ENCODE data around the gene KHNYN.

KHNYN gene

DNA sequence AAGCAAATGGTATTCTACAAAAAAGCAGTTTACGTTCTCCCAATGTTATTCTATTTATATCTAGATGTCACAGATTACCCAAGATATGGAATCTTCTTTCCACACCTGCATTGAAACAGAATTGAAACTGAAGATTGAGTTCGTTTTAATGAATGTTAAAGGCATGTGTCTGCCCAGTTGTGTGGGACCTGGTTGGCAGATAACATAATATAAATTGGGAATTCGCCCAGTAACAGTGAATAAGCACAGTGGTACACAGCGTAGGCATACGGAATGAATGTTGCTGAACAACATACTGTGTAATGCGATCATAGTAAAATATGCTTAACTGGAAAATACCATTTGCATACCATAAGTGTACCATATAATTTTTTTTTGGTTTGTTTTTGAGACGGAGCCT lies 4.3 kb downstream of the KHNYN start:
- FAIRE-seq: no peak
- TF ChIP-seq POLR2A (IDR thresholded peaks at IDR 0.05; ENCODE audit: low read depth, low read length): no peak
- no peak for DNase-seq (ENCODE audit: insufficient read length, low spot score)

- FAIRE-seq: no peak
- no peak for TF ChIP-seq POLR2A (IDR thresholded peaks at IDR 0.05; ENCODE audit: low read depth, low read length)
- no peak for DNase-seq (ENCODE audit: insufficient read length, low spot score)
Measured at GRCh38 chr14:24434676-24435075, 4.9 kb downstream of the KHNYN start.

GRCh38 chr14:24435192-24435810 lies 5.5 kb downstream of the KHNYN start:
- no peak for FAIRE-seq

GRCh38 chr14:24435998-24436354 lies 6.2 kb downstream of the KHNYN start:
- no peak for FAIRE-seq
- no peak for TF ChIP-seq POLR2A (IDR thresholded peaks at IDR 0.05; ENCODE audit: low read depth, low read length)
- no peak for DNase-seq (ENCODE audit: insufficient read length, low spot score)

More at GRCh38 chr14:24435192-24435810, 5.5 kb downstream of the KHNYN start:
- TF ChIP-seq POLR2A (IDR thresholded peaks at IDR 0.05; ENCODE audit: low read depth, low read length): no peak
- no peak for DNase-seq (ENCODE audit: insufficient read length, low spot score)

- DNase-seq (ENCODE audit: insufficient read length, low spot score) (peak; percentile 49), FAIRE-seq (peak; percentile 27)
- no peak for TF ChIP-seq POLR2A (IDR thresholded peaks at IDR 0.05; ENCODE audit: low read depth, low read length)
Measured at GRCh38 chr14:24436355-24437019, 6.7 kb downstream of the KHNYN start.

- no peak for DNase-seq (ENCODE audit: insufficient read length, low spot score)
- no peak for TF ChIP-seq POLR2A (IDR thresholded peaks at IDR 0.05; ENCODE audit: low read depth, low read length)
- FAIRE-seq: no peak
Measured at GRCh38 chr14:24437020-24437735, 7.4 kb downstream of the KHNYN start.

GRCh38 chr14:24437736-24438067 lies 7.9 kb downstream of the KHNYN start:
- DNase-seq (ENCODE audit: insufficient read length, low spot score): no peak
- FAIRE-seq: no peak
- TF ChIP-seq POLR2A (IDR thresholded peaks at IDR 0.05; ENCODE audit: low read depth, low read length): no peak

- no peak for TF ChIP-seq POLR2A (IDR thresholded peaks at IDR 0.05; ENCODE audit: low read depth, low read length)
- DNase-seq (ENCODE audit: insufficient read length, low spot score) (no peak), FAIRE-seq (no peak)
Measured at GRCh38 chr14:24438223-24439097, 8.7 kb downstream of the KHNYN start.

DNA sequence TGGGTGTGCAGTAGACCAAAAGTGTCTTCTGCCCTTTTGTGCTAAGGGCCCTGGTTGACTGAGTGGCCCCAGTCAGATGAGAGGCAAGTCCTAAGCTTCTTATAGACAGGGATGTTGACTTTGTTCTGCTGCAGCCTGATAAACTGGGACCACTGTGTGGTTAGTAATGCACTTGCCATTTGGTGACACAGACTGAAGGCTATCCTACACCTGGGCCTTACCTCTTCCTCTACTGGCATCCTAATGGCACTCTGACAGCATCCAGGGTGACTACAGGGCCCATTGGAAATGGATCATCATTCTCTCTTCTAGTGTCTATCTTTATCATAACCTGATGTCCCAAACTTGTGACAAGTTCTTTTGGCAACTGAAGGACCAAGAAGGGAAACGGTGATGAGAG lies 9.5 kb downstream of the KHNYN start:
- no peak for TF ChIP-seq POLR2A (IDR thresholded peaks at IDR 0.05; ENCODE audit: low read depth, low read length)
- DNase-seq (ENCODE audit: insufficient read length, low spot score): no peak
- FAIRE-seq: no peak

GRCh38 chr14:24439830-24440605 lies 10.3 kb downstream of the KHNYN start:
- TF ChIP-seq POLR2A (IDR thresholded peaks at IDR 0.05; ENCODE audit: low read depth, low read length): no peak
- no peak for DNase-seq (ENCODE audit: insufficient read length, low spot score)
- no peak for FAIRE-seq

DNA sequence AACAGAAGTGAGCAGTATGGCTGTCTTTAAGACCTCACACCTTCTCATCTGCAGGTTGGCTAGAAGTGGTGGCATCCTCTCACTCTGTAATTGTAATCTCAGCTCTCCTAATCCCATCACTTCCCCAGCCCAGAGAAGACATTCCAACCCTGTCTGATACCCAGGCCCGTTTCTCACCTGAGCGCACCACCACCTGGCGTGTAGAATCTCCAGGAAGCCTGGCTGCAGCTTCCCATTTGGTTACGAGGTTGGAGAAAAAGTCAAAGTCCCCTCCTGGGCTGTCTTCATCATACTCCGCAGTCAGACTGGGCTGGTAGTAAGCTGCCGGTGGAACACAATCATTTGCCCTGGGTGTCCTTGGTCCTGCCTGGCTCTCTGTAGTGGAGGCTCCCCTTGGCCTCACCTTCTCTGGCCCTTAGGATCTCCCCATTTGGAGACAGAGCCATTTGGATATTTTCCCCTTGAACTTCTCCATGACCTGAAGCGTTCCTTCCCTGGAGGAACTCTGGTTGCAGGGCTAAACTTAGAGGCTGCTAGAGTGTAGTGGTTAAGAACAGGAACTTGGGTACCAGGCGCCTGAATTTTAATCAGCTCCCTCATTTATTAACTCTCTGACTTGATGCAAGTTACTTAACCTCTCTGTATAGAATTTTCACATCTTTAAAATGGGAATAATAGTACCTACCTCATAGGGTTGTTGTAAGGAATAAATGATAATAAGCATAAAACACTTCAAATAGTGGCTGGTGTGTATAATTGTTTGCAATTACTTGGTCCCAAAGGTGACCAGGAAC lies 11.0 kb downstream of the KHNYN start:
- FAIRE-seq: no peak
- DNase-seq (ENCODE audit: insufficient read length, low spot score): no peak
- no peak for TF ChIP-seq POLR2A (IDR thresholded peaks at IDR 0.05; ENCODE audit: low read depth, low read length)

- no peak for DNase-seq (ENCODE audit: insufficient read length, low spot score)
- no peak for FAIRE-seq
- TF ChIP-seq POLR2A (IDR thresholded peaks at IDR 0.05; ENCODE audit: low read depth, low read length): no peak
Measured at GRCh38 chr14:24441485-24441884, 11.7 kb downstream of the KHNYN start.

GRCh38 chr14:24441904-24442239 lies 12.1 kb downstream of the KHNYN start:
- TF ChIP-seq POLR2A (IDR thresholded peaks at IDR 0.05; ENCODE audit: low read depth, low read length): no peak
- DNase-seq (ENCODE audit: insufficient read length, low spot score) (peak; percentile 51), FAIRE-seq (no peak)

Data from H54 (cell line).